Cerebellar cortex (tissue), 1 donor: Measurements from ENCODE around the gene SPCS3.

Experiments used
- DNase-seq: peaks from one replicate; pipeline ENCODE4 v3.0.0-alpha.2; 2015; ENCODE audit warnings: low spot score

SPCS3 gene

GRCh38 chr4:176350671-176351070 lies 30.9 kb downstream of the SPCS3 start:
- DNase-seq, result no peak

- DNase-seq, result no peak
These were observed 35.1 kb downstream of the SPCS3 start for GRCh38 chr4:176354884-176355283.

- no peak for DNase-seq
These were observed 37.8 kb downstream of the SPCS3 start for GRCh38 chr4:176357359-176358082.

- DNase-seq, result no peak
These were observed 38.3 kb downstream of the SPCS3 start for GRCh38 chr4:176358083-176358469.

GRCh38 chr4:176359590-176359989 lies 39.8 kb downstream of the SPCS3 start:
- no peak for DNase-seq

GRCh38 chr4:176360446-176360845 lies 40.7 kb downstream of the SPCS3 start:
- no peak for DNase-seq

GRCh38 chr4:176363072-176363471 lies 43.3 kb downstream of the SPCS3 start:
- DNase-seq, result no peak

- no peak for DNase-seq
These were observed 48.2 kb downstream of the SPCS3 start for GRCh38 chr4:176367771-176368465.

GRCh38 chr4:176376032-176376614 lies 56.4 kb downstream of the SPCS3 start:
- DNase-seq, result peak; percentile 26

GRCh38 chr4:176377780-176378179 lies 58.0 kb downstream of the SPCS3 start:
- peak; percentile 49 for DNase-seq

- no peak for DNase-seq
These were observed 60.8 kb downstream of the SPCS3 start for GRCh38 chr4:176380352-176381157.
